ENCODE data around the gene GGCX.

DNA sequence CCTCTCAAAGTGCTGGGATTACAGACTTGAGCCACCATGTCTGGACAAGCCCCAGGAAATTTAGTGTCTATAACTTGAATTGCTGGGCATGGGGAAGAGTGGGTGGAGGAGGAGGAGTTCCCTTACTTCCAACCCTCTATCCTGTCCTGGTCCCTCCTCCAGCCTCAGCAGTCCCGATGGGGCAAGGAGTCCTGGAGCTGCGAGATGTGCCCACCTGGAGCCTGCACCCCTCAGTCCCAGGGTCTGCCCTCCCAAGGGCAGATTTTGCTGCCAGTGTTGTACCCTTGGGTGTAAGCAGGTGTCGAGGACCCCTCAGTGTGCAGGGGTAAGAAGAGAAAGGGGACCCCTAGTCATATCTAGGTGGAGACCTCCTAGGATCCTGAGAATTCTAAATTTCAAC lies 18.9 kb upstream of the GGCX start:
- TF ChIP-seq, protein P1, sequence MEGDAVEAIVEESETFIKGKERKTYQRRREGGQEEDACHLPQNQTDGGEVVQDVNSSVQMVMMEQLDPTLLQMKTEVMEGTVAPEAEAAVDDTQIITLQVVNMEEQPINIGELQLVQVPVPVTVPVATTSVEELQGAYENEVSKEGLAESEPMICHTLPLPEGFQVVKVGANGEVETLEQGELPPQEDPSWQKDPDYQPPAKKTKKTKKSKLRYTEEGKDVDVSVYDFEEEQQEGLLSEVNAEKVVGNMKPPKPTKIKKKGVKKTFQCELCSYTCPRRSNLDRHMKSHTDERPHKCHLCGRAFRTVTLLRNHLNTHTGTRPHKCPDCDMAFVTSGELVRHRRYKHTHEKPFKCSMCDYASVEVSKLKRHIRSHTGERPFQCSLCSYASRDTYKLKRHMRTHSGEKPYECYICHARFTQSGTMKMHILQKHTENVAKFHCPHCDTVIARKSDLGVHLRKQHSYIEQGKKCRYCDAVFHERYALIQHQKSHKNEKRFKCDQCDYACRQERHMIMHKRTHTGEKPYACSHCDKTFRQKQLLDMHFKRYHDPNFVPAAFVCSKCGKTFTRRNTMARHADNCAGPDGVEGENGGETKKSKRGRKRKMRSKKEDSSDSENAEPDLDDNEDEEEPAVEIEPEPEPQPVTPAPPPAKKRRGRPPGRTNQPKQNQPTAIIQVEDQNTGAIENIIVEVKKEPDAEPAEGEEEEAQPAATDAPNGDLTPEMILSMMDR (IDR thresholded peaks at IDR 0.05), result no peak
- TF ChIP-seq POLR2A (IDR thresholded peaks at IDR 0.05), result no peak
